ENCODE results near the gene AFM.

AFM gene

GRCh38 chr4:73440653-73441052 lies 40.9 kb upstream of the AFM start:
- ChIA-PET CTCF (interaction anchor here (2.0 kb wide), 1 partner anchor 99 kb away, joined by 5 read pairs; no protein-coding TSS in a partner anchor), POLR2A (no interaction called here)
- DNase-seq (ENCODE audit: extremely low spot score), result no peak
- TF ChIP-seq CTCF (IDR thresholded peaks at IDR 0.05; ENCODE audit: control extremely low read depth, extremely low read depth, low read depth, missing control alignments), result no peak

GRCh38 chr4:73442275-73442674 lies 39.3 kb upstream of the AFM start:
- ChIA-PET CTCF (interaction anchor here (6.3 kb wide), 1 partner anchor 101 kb away, joined by 55 read pairs; no protein-coding TSS in a partner anchor), POLR2A (no interaction called here)
- DNase-seq (ENCODE audit: extremely low spot score), result no peak
- TF ChIP-seq CTCF (IDR thresholded peaks at IDR 0.05; ENCODE audit: control extremely low read depth, extremely low read depth, low read depth, missing control alignments), result no peak

GRCh38 chr4:73443224-73443623 lies 38.3 kb upstream of the AFM start:
- CTCF ChIA-PET, result interaction anchor here (1.1 to 6.3 kb wide), 5 partner anchors 15 to 130 kb away, joined by 3 to 55 read pairs (median 5); no protein-coding TSS in a partner anchor
- no peak for DNase-seq (ENCODE audit: extremely low spot score)
- POLR2A ChIA-PET, result no interaction called here
- TF ChIP-seq CTCF (IDR thresholded peaks at IDR 0.05; ENCODE audit: control extremely low read depth, extremely low read depth, low read depth, missing control alignments), result no peak

- no peak for DNase-seq (ENCODE audit: extremely low spot score)
- TF ChIP-seq CTCF (IDR thresholded peaks at IDR 0.05; ENCODE audit: control extremely low read depth, extremely low read depth, low read depth, missing control alignments), result no peak
- CTCF ChIA-PET, result interaction anchor here (0.7 to 6.3 kb wide), 46 partner anchors 8 to 1119 kb away, joined by 3 to 55 read pairs (median 4); no protein-coding TSS in a partner anchor
- POLR2A ChIA-PET, result no interaction called here
These were observed 35.9 kb upstream of the AFM start for GRCh38 chr4:73445383-73446335.

- peak; percentile 48 for DNase-seq (ENCODE audit: extremely low spot score)
- POLR2A ChIA-PET, result no interaction called here
- CTCF ChIA-PET, result interaction anchor here (0.7 to 6.3 kb wide), 47 partner anchors 9 to 1120 kb away, joined by 3 to 55 read pairs (median 4); no protein-coding TSS in a partner anchor
- TF ChIP-seq CTCF (IDR thresholded peaks at IDR 0.05; ENCODE audit: control extremely low read depth, extremely low read depth, low read depth, missing control alignments), result peak; percentile 78
These were observed 35.1 kb upstream of the AFM start for GRCh38 chr4:73446336-73446938.

- TF ChIP-seq CTCF (IDR thresholded peaks at IDR 0.05; ENCODE audit: control extremely low read depth, extremely low read depth, low read depth, missing control alignments), result no peak
- ChIA-PET POLR2A (no interaction called here), CTCF (interaction anchor here (1.1 to 6.3 kb wide), 4 partner anchors 15 to 781 kb away, joined by 3 to 55 read pairs (median 18); no protein-coding TSS in a partner anchor)
- no peak for DNase-seq (ENCODE audit: extremely low spot score)
These were observed 33.9 kb upstream of the AFM start for GRCh38 chr4:73447671-73448070.

All from GM10248 (cell line).